HG02884 (cell line): ENCODE data around the gene RAB18.
"Not testable (repeated sequence)": the region's sequence is repeated elsewhere in the genome, so short reads cannot be mapped to it uniquely, and the experiment has no call there.

Experiments
- ATAC-seq: cut with Tn5 transposase; IDR thresholded peaks from one replicate; pipeline ENCODE4 v1.9.1; 2021; ENCODE audit warnings: mild to moderate bottlenecking, moderate library complexity; ENCODE audit not compliant: unreplicated experiment

RAB18 gene

GRCh38 chr10:27503498-27504006 is 552 bp upstream of the RAB18 start:
- no peak for ATAC-seq

- no peak for ATAC-seq
These were observed 830 bp downstream of the RAB18 start for GRCh38 chr10:27504808-27505460.

GRCh38 chr10:27505537-27505936 is 1.4 kb downstream of the RAB18 start:
- not testable (repeated sequence) for ATAC-seq

- no peak for ATAC-seq
These were observed 2.2 kb downstream of the RAB18 start for GRCh38 chr10:27506280-27506679.

- ATAC-seq: no peak
These were observed 8.4 kb downstream of the RAB18 start for GRCh38 chr10:27512548-27512947.

- no peak for ATAC-seq
These were observed 9.5 kb downstream of the RAB18 start for GRCh38 chr10:27513451-27514191.

- ATAC-seq: no peak
These were observed 10.1 kb downstream of the RAB18 start for GRCh38 chr10:27514243-27514642.

- ATAC-seq: no peak
These were observed 14.2 kb downstream of the RAB18 start for GRCh38 chr10:27518261-27518660.

GRCh38 chr10:27525819-27526218 is 21.7 kb downstream of the RAB18 start:
- no peak for ATAC-seq

- no peak for ATAC-seq
These were observed 22.1 kb downstream of the RAB18 start for GRCh38 chr10:27526242-27526641.

GRCh38 chr10:27527666-27528295 is 23.7 kb downstream of the RAB18 start:
- no peak for ATAC-seq

GRCh38 chr10:27529010-27529783 is 25.1 kb downstream of the RAB18 start:
- ATAC-seq: no peak

GRCh38 chr10:27530477-27530876 is 26.4 kb downstream of the RAB18 start:
- no peak for ATAC-seq

GRCh38 chr10:27531336-27531847 is 27.3 kb downstream of the RAB18 start:
- no peak for ATAC-seq

- ATAC-seq: no peak
These were observed 30.1 kb downstream of the RAB18 start for GRCh38 chr10:27534161-27534700.

GRCh38 chr10:27535317-27535716 is 31.2 kb downstream of the RAB18 start:
- ATAC-seq: no peak

GRCh38 chr10:27536437-27536836 is 32.3 kb downstream of the RAB18 start:
- ATAC-seq: no peak

GRCh38 chr10:27537166-27537565 is 33.1 kb downstream of the RAB18 start:
- ATAC-seq: no peak

- no peak for ATAC-seq
These were observed 33.7 kb downstream of the RAB18 start for GRCh38 chr10:27537787-27538186.

- no peak for ATAC-seq
These were observed 36.6 kb downstream of the RAB18 start for GRCh38 chr10:27540672-27541071.
